OCI-LY3 (cell line): Measurements from ENCODE around the gene GJB2.

Experiments
- CTCF ChIP-seq: fragments of 200-600, 300-600 bp; sonication (generic); IDR thresholded peaks from 2 replicates; pipeline ENCODE4 v1.5.1; 2014; ENCODE audit warnings: antibody characterized with exemption, low read length, low read depth
- EZH2phosphoT487 ChIP-seq: fragments of 200-600 bp; shearing (Covaris generic); IDR thresholded peaks from 2 replicates; pipeline ENCODE4 v1.6.1; 2018; ENCODE audit warnings: antibody characterized with exemption, mixed run types, low read depth

- no peak for TF ChIP-seq CTCF
- no peak for TF ChIP-seq EZH2phosphoT487
Measured at GRCh38 chr13:20185366-20186056, 7.2 kb downstream of the GJB2 start.
